Neural cell (in vitro differentiated cells): ENCODE measurements around the gene SEC16B. TPM values are rescaled to one million over a fixed set of nuclear protein-coding genes. Genes with fewer than 3 reads are reported as not detected.

Source experiments
- H2AFZ ChIP-seq: fragments of 200-600, 300-800 bp; sonication (generic), shearing (Covaris generic); 2 replicates; pipeline ENCODE4 v1.6.0; 2014; ENCODE audit warnings: low read depth, mild to moderate bottlenecking, antibody characterized with exemption, low read length, moderate library complexity
- H3F3A ChIP-seq: fragments of 200-600 bp; shearing (Covaris generic); 2 replicates; pipeline ENCODE4 v1.6.1; 2016; ENCODE audit warnings: mild to moderate bottlenecking, moderate library complexity, mixed read lengths, antibody characterized with exemption, low read length; ENCODE audit not compliant: insufficient read depth, poor library complexity, severe bottlenecking
- H3K27ac ChIP-seq: fragments of 200-600, 300-800 bp; sonication (generic), shearing (Covaris generic); 2 replicates; pipeline ENCODE4 v1.5.1; 2014; ENCODE audit warnings: mild to moderate bottlenecking, low read length, moderate library complexity
- H3K27me3 ChIP-seq: fragments of 300-800, 200-600 bp; sonication (generic), shearing (Covaris generic); 2 replicates; pipeline ENCODE4 v1.6.0; 2014; ENCODE audit warnings: mild to moderate bottlenecking, low read depth, low read length, moderate library complexity; ENCODE audit not compliant: insufficient read depth
- H3K36me3 ChIP-seq: fragments of 300-800, 200-600 bp; sonication (generic), shearing (Covaris generic); 2 replicates; pipeline ENCODE4 v1.5.1; 2014; ENCODE audit warnings: mild to moderate bottlenecking, antibody characterized with exemption, low read length, moderate library complexity; ENCODE audit not compliant: insufficient read depth
- H3K4me2 ChIP-seq: fragments of 300-800, 200-600 bp; sonication (generic), shearing (Covaris generic); 2 replicates; pipeline ENCODE4 v1.6.0; 2014; ENCODE audit warnings: mild to moderate bottlenecking, low read length
- H3K4me3 ChIP-seq: fragments of 300-800, 200-600 bp; sonication (generic), shearing (Covaris generic); 2 replicates; pipeline ENCODE4 v1.5.1; 2014; ENCODE audit warnings: mild to moderate bottlenecking, low read length, moderate library complexity
- H3K79me2 ChIP-seq: fragments of 200-600 bp; shearing (Covaris generic); replicated peaks from 2 replicates; pipeline ENCODE4 v1.6.0; 2014; ENCODE audit warnings: mild to moderate bottlenecking, low read length, moderate library complexity; ENCODE audit not compliant: insufficient read depth
- H3K9ac ChIP-seq: fragments of 300-800, 200-600 bp; sonication (generic), shearing (Covaris generic); 2 replicates; pipeline ENCODE4 v1.6.1; 2016; ENCODE audit warnings: mild to moderate bottlenecking, low read length, mixed read lengths
- H3K9me2 ChIP-seq: fragments of 200-600 bp; shearing (Covaris generic); 2 replicates; pipeline ENCODE4 v1.6.1; 2016; ENCODE audit warnings: mild to moderate bottlenecking, low read length, mixed read lengths; ENCODE audit not compliant: insufficient read depth
- H3K9me3 ChIP-seq: fragments of 200-600, 300-800 bp; sonication (generic), shearing (Covaris generic); 2 replicates; pipeline ENCODE4 v1.6.1; 2016; ENCODE audit warnings: mild to moderate bottlenecking, mixed run types, low read length, moderate library complexity, mixed read lengths
- H4K20me1 ChIP-seq: fragments of 200-600 bp; shearing (Covaris generic); 2 replicates; pipeline ENCODE4 v1.6.1; 2016; ENCODE audit warnings: mild to moderate bottlenecking, mixed run types; ENCODE audit not compliant: insufficient read depth
- EZH2 ChIP-seq: fragments of 200-600, 300-800 bp; shearing (Covaris generic), sonication (generic); IDR thresholded peaks from 2 replicates; pipeline ENCODE4 v1.6.1; 2014; ENCODE audit warnings: antibody characterized with exemption, low read length, borderline replicate concordance, mild to moderate bottlenecking; ENCODE audit not compliant: insufficient read depth, poor library complexity, severe bottlenecking
- MXI1 ChIP-seq: fragments of 450-650 bp; conservative IDR thresholded peaks from 2 replicates; pipeline ENCODE4 v1.6.1; 2014; ENCODE audit warnings: antibody characterized with exemption, mild to moderate bottlenecking; ENCODE audit not compliant: poor library complexity, severe bottlenecking
- POLR2AphosphoS5 ChIP-seq: IDR thresholded peaks from 2 replicates; pipeline ENCODE4 v1.6.1; 2012
- RAD21 ChIP-seq: fragments of 450-650 bp; conservative IDR thresholded peaks from 2 replicates; pipeline ENCODE4 v1.6.1; 2014; ENCODE audit warnings: antibody characterized with exemption, mild to moderate bottlenecking, moderate library complexity
- SMC3 ChIP-seq: fragments of 450-650 bp; conservative IDR thresholded peaks from 2 replicates; pipeline ENCODE4 v1.6.1; 2014; ENCODE audit warnings: antibody characterized with exemption, mild to moderate bottlenecking, moderate library complexity; ENCODE audit not compliant: poor library complexity
- TAF1 ChIP-seq: IDR thresholded peaks from 2 replicates; pipeline ENCODE4 v1.6.1; 2012; ENCODE audit warnings: low read depth
- polyA plus RNA-seq: library from polyadenylated mRNA; depleted of rRNA; stranded (reverse); fragments of >200 nt; gene quantifications from 2 replicates; pipeline ENCODE4 v1.2.3, GENCODE V29; 2014
- TF ChIP-seq, protein P1 (sequence below): fragments of 450-650 bp; IDR thresholded peaks from 2 replicates; pipeline ENCODE4 v1.5.1; 2014; ENCODE audit warnings: antibody characterized with exemption, mild to moderate bottlenecking, moderate library complexity; ENCODE audit not compliant: poor library complexity, severe bottlenecking
- TF ChIP-seq, protein P2 (sequence below): IDR thresholded peaks from 2 replicates; pipeline ENCODE4 v1.6.1; 2012; ENCODE audit warnings: borderline replicate concordance

SEC16B gene
- polyA plus RNA-seq, 1 donor from 2014 or later, result 0.78 TPM

DNA sequence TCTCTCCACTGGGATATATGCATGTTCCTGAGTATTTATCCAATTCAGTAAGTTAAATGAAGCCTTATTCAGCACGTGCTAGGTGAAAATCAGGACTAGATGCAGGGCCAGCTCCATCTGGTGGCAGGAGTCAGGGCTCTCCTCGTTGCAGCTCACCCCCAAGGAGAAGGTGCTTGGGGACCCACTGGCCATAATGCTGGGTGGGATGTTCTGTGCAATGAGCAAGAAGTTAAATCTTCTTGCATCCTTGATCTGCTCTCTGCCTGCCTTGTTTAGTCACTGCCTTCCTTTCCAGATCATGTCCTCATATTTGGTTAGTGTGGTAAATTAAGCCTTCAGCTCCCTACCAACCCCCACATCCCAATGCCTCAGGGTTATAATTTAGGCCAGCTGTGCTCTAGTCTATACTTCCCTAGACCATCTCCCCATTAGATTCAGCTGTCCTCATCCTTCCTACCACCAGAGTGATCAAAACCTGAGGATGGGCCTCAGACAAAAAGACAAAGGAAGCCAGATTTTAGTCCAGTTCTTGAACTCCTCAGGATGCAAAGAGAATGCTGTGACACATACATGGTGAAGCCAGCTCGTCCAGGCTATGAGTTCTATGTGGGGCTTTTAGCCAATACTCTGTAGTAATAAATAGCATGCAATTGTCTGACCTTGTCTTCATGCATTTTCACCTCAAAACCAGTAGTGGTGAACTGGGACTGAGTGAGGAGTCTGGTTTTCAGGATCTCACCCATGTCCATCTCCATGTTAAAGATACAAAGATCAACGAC lies 55.9 kb downstream of the SEC16B start:
- Histone ChIP-seq H3K9ac (no peak overlapping the region), H4K20me1 (no peaks in the 10 kb centered on the region), H3K79me2 (no peaks in the 10 kb centered on the region)

DNA sequence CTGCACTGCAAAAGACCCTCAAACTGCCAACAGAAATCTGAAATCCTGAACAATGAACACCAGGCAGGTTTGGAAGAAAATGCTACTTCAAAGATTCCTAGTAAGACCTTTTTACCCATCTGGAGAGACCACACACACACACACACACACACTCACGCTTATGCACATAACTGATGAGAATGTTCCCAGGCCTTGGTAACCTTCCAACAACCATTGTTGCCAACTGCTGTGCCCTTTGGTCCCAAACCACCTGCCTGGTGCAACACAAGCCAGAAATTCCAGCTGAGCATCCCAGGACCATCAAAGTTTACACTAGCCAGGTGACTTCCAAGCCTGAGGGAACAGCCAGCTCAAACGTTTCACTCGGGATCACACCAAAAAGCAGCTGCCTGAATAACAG lies 56.9 kb downstream of the SEC16B start:
- Histone ChIP-seq H3K4me2 (no peak overlapping the region), H3K4me3 (no peak overlapping the region), H3K27ac (no peak overlapping the region), H3F3A (no peaks in the 10 kb centered on the region), H3K9ac (no peak overlapping the region), H3K79me2 (no peaks in the 10 kb centered on the region), H2AFZ (no peak overlapping the region), H3K27me3 (no peaks in the 10 kb centered on the region), H3K36me3 (no peaks in the 10 kb centered on the region), H3K9me2 (no peaks in the 10 kb centered on the region), H3K9me3 (no peaks in the 10 kb centered on the region), H4K20me1 (no peaks in the 10 kb centered on the region)
- TF ChIP-seq, protein P1, sequence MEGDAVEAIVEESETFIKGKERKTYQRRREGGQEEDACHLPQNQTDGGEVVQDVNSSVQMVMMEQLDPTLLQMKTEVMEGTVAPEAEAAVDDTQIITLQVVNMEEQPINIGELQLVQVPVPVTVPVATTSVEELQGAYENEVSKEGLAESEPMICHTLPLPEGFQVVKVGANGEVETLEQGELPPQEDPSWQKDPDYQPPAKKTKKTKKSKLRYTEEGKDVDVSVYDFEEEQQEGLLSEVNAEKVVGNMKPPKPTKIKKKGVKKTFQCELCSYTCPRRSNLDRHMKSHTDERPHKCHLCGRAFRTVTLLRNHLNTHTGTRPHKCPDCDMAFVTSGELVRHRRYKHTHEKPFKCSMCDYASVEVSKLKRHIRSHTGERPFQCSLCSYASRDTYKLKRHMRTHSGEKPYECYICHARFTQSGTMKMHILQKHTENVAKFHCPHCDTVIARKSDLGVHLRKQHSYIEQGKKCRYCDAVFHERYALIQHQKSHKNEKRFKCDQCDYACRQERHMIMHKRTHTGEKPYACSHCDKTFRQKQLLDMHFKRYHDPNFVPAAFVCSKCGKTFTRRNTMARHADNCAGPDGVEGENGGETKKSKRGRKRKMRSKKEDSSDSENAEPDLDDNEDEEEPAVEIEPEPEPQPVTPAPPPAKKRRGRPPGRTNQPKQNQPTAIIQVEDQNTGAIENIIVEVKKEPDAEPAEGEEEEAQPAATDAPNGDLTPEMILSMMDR, result no peak
- TF ChIP-seq, protein P2, sequence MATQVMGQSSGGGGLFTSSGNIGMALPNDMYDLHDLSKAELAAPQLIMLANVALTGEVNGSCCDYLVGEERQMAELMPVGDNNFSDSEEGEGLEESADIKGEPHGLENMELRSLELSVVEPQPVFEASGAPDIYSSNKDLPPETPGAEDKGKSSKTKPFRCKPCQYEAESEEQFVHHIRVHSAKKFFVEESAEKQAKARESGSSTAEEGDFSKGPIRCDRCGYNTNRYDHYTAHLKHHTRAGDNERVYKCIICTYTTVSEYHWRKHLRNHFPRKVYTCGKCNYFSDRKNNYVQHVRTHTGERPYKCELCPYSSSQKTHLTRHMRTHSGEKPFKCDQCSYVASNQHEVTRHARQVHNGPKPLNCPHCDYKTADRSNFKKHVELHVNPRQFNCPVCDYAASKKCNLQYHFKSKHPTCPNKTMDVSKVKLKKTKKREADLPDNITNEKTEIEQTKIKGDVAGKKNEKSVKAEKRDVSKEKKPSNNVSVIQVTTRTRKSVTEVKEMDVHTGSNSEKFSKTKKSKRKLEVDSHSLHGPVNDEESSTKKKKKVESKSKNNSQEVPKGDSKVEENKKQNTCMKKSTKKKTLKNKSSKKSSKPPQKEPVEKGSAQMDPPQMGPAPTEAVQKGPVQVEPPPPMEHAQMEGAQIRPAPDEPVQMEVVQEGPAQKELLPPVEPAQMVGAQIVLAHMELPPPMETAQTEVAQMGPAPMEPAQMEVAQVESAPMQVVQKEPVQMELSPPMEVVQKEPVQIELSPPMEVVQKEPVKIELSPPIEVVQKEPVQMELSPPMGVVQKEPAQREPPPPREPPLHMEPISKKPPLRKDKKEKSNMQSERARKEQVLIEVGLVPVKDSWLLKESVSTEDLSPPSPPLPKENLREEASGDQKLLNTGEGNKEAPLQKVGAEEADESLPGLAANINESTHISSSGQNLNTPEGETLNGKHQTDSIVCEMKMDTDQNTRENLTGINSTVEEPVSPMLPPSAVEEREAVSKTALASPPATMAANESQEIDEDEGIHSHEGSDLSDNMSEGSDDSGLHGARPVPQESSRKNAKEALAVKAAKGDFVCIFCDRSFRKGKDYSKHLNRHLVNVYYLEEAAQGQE, result no peak
- TF ChIP-seq RAD21 (no peak), MXI1 (no peak)

More for the DNA sequence above, 55.9 kb downstream of the SEC16B start:
- no peaks in the 10 kb centered on the region for H3K36me3 ChIP-seq
- TF ChIP-seq, protein P2, result no peak
- TF ChIP-seq SMC3 (peak; percentile 65), POLR2AphosphoS5 (no peak), EZH2 (no peak), TAF1 (no peak), RAD21 (peak; percentile 61), MXI1 (no peak)
- TF ChIP-seq, protein P1, result peak; percentile 49
- no peaks in the 10 kb centered on the region for H3K9me3 ChIP-seq
- no peak overlapping the region for H3K4me3 ChIP-seq
- H2AFZ ChIP-seq, result no peak overlapping the region
- no peaks in the 10 kb centered on the region for H3K9me2 ChIP-seq
- no peak overlapping the region for H3K4me2 ChIP-seq
- no peak overlapping the region for H3K27ac ChIP-seq
- no peaks in the 10 kb centered on the region for H3K27me3 ChIP-seq
- H3F3A ChIP-seq, result no peaks in the 10 kb centered on the region
